Common myeloid progenitor, CD34-positive (primary cell): ENCODE measurements around the gene CARD19.

Experiments
- CTCF ChIA-PET: fragments of 350-600 bp; sonication (Branson Sonifier 250); formaldehyde crosslinking; loops from one replicate; lab custom pipeline; 2021; ENCODE audit warnings: antibody characterized with exemption; lab: Charles Lee
- POLR2A ChIA-PET: fragments of 350-600 bp; sonication (Branson Sonifier 250); formaldehyde crosslinking; loops from one replicate; lab custom pipeline; 2021; ENCODE audit warnings: antibody characterized with exemption; lab: Charles Lee
- DNase-seq, 3 donors: peaks; one replicate each; pipeline versions ENCODE4 v3.0.0 to v3.0.0-alpha.2; 2013
- H3K27ac ChIP-seq, 2 experiments: 1 replicate in 1 of 2; 2 replicates in 1 of 2; pipeline ENCODE4 v1.7.0; 2013; ENCODE audit warnings: inconsistent platforms in 2 of 2, low read length in 2 of 2, mild to moderate bottlenecking in 2 of 2, low read depth in 1 of 2, moderate library complexity in 1 of 2; ENCODE audit not compliant: severe bottlenecking in 2 of 2, insufficient read depth in 1 of 2, poor library complexity in 1 of 2
- H3K27me3 ChIP-seq, 5 experiments: replicated peaks in 2 of 5; 1 replicate in 3 of 5; 2 replicates in 2 of 5; pipeline versions ENCODE4 v1.6.1 to v1.7.0; 2013; ENCODE audit warnings: low read length in 4 of 5, mild to moderate bottlenecking in 2 of 5, moderate library complexity in 2 of 5, inconsistent platforms in 1 of 5; ENCODE audit not compliant: insufficient read depth in 5 of 5, control insufficient read depth in 4 of 5
- H3K36me3 ChIP-seq, 4 experiments: 1 replicate in 2 of 4; 2 replicates in 2 of 4; pipeline versions ENCODE4 v1.6.1 to v1.7.0; 2013; ENCODE audit warnings: low read length in 3 of 4, control low read depth in 1 of 4, mild to moderate bottlenecking in 1 of 4; ENCODE audit not compliant: control insufficient read depth in 4 of 4, insufficient read depth in 4 of 4
- H3K4me1 ChIP-seq, 4 experiments: 1 replicate in 3 of 4; 2 replicates in 1 of 4; pipeline versions ENCODE4 v1.6.1 to v1.7.1; 2013; ENCODE audit warnings: low read length in 3 of 4, mild to moderate bottlenecking in 3 of 4, control low read depth in 1 of 4, inconsistent platforms in 1 of 4, moderate library complexity in 1 of 4; ENCODE audit not compliant: control insufficient read depth in 4 of 4, insufficient read depth in 4 of 4; ENCODE audit errors: control extremely low read depth in 1 of 4
- H3K4me3 ChIP-seq, 7 experiments: 1 replicate in 4 of 7; 2 replicates in 3 of 7; pipeline versions ENCODE4 v1.5.1 to v1.7.0; 2013; ENCODE audit warnings: mild to moderate bottlenecking in 7 of 7, low read length in 6 of 7, moderate library complexity in 6 of 7, inconsistent platforms in 2 of 7, low read depth in 2 of 7, control low read depth in 1 of 7; ENCODE audit not compliant: insufficient read depth in 4 of 7, control insufficient read depth in 1 of 7; ENCODE audit errors: extremely low read depth in 1 of 7
- H3K9me3 ChIP-seq, 5 experiments: 1 replicate in 4 of 5; 2 replicates in 1 of 5; pipeline versions ENCODE4 v1.6.1 to v1.7.1; 2013; ENCODE audit warnings: low read length in 4 of 5, mild to moderate bottlenecking in 2 of 5, inconsistent platforms in 1 of 5, low read depth in 1 of 5, moderate library complexity in 1 of 5; ENCODE audit not compliant: control insufficient read depth in 4 of 5, insufficient read depth in 2 of 5; ENCODE audit errors: control extremely low read depth in 1 of 5
- WGBS: methylation state at CpG from one replicate; pipeline ENCODE4 v1.1.5; 2013; ENCODE audit not compliant: insufficient coverage; 5-methylcytosine and 5-hydroxymethylcytosine counted together

Gene CARD19

DNA sequence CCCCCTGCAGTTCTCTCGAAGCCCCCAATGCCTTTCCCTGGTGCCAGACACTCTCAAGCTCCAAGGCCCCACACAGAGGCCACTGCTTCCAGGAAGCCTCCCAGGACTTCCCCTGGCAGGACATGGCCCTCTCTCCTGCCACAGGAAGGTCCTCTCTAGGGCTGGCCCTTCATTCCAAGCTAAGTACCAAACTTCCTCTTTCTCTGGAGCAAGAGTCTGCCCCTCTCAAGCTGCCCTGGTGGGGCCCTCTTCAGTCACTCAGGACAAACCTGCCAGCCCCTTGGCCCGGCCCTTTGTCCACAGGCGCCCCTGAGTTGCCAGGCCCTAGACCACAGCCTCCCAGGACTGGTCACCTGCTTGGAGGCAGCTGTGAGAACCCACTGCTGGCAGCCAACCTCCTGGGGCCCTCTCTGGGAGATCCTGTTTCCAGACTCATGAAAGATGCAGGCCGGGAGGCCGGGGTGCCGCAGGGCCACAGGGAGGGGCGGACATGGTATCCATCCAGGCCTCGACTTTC is 31.4 kb downstream of the CARD19 start:
- no peaks in the 10 kb centered on the region for H3K9me3 ChIP-seq
- H3K4me3 ChIP-seq = peak overlapping the region in 2 of 7 experiments; percentile 13 to 32
- peak in 2 of 3 donors; percentile 43 to 55 for DNase-seq
- no peak overlapping the region for H3K27ac ChIP-seq
- ChIA-PET CTCF (interaction anchor here (0.6 to 1.6 kb wide), 5 partner anchors 8 to 124 kb away, joined by 3 to 7 read pairs (median 4); no protein-coding TSS in a partner anchor), POLR2A (no interaction called here)
- 56% methylated on average over 8 of the region's 8 CpGs for WGBS
- H3K27me3 ChIP-seq = no peaks in the 10 kb centered on the region
- H3K4me1 ChIP-seq = peaks cover 0 to 71% (median 59%) of the 10 kb centered on the region in 4 experiments
- H3K36me3 ChIP-seq = peaks cover 0 to 18% (median 10%) of the 10 kb centered on the region in 4 experiments

DNA sequence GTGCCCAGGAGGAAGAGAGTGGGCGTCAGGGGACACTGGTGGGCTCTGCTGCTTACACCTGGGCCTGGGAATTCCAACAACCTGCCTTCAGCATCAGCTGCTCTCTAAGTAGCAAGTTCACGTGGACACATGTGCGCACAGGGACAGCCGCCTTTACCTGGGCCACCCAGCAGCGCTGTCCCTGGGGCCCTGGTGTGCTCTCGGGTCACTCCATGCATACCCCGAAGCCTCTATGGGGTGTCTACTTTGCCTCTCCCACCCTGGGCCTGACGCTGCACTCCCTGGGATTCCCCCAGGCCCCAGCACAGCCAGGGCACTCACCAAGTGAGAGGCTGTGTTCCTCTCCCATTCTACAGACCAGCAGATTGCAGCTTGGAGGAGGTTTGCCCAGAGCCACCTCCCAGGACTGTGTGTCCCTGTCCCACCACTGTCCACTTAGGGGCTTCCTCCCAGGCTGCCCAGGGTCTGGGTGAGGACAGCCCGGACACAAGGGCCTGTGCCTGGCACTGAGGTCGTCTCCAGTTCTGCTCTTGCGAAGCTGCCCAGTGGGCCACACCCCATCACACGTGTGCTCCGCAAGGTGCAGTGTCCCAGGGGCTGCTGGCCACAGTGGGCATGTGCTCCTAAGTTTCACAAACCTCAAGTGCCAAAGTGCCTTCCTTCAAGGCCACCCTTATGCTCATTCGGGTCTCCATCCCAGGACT is 32.1 kb downstream of the CARD19 start:
- no peak for DNase-seq
- H3K27me3 ChIP-seq = no peaks in the 10 kb centered on the region
- no peaks in the 10 kb centered on the region for H3K9me3 ChIP-seq
- WGBS = 97% methylated on average over 14 of the region's 14 CpGs
- no peak overlapping the region for H3K27ac ChIP-seq
- H3K4me1 ChIP-seq = peaks cover 0 to 78% (median 66%) of the 10 kb centered on the region in 4 experiments
- H3K36me3 ChIP-seq = peaks cover 0 to 18% (median 9%) of the 10 kb centered on the region in 4 experiments
- no peak overlapping the region for H3K4me3 ChIP-seq
- ChIA-PET CTCF (interaction anchor here (1.1 to 1.8 kb wide), 4 partner anchors 9 to 124 kb away, joined by 3 to 7 read pairs (median 5); no protein-coding TSS in a partner anchor), POLR2A (interaction anchor here (0.7 to 1.1 kb wide), 2 partner anchors 11 to 16 kb away, joined by 3 read pairs; no protein-coding TSS in a partner anchor)

DNA sequence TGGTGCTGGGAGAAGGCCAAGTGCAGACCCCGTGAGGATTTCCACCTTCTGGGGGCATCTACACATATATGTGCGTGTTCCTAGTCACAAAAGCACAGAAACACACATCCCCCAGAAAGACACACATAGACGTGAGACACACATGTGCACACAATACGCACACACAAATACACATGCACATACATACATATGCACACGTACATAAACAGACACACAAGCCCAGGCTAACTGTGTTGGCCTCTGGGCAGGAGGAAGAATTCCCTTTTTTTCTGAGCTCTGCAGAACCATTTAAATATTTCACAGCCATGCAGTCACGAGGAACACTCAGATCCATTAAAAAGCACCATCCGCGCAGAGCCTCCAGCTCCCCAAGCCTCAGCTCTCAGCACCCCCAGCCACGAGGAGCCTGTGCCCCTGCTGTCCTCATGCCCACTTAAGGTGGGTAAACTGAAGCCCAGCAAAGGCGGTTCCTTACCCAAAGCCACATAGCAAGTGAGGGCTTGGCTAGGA is 32.8 kb downstream of the CARD19 start:
- Histone ChIP-seq H3K36me3 (peaks cover 0 to 14% (median 7%) of the 10 kb centered on the region in 4 experiments), H3K4me3 (no peak overlapping the region), H3K4me1 (peaks cover 0 to 81% (median 68%) of the 10 kb centered on the region in 4 experiments), H3K9me3 (no peaks in the 10 kb centered on the region), H3K27ac (no peak overlapping the region), H3K27me3 (no peaks in the 10 kb centered on the region)
- ChIA-PET CTCF (interaction anchor here (1.1 to 3.4 kb wide), 5 partner anchors 8 to 25 kb away, joined by 3 to 11 read pairs (median 4); no protein-coding TSS in a partner anchor), POLR2A (interaction anchor here (0.7 to 1.1 kb wide), 2 partner anchors 10 to 16 kb away, joined by 3 read pairs; no protein-coding TSS in a partner anchor)
- DNase-seq = no peak
- 93% methylated on average over 10 of the region's 10 CpGs for WGBS

DNA sequence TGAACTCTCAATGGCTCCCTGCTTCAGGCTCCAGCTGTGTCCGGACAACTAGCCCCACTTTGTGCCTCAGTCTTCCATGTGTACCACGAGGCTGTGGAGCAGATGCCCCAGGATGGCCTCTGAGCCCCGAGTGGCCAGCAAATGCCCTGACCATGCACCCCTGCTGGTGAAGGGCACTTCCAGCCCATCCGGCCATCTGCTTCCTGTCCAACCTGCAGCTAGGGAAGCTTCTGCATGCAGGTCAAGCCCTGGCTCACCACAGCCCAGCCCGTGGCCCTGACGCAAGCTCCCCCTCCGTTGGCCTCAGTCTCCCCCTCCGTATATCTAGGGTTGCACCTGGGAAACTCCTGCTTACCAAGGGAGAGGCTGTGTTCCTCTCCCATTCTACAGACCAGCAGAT is 33.3 kb downstream of the CARD19 start:
- ChIA-PET POLR2A (interaction anchor here (0.7 to 1.1 kb wide), 2 partner anchors 9 to 17 kb away, joined by 3 read pairs; no protein-coding TSS in a partner anchor), CTCF (interaction anchor here (1.1 to 3.4 kb wide), 8 partner anchors 8 to 29 kb away, joined by 3 to 11 read pairs (median 4); no protein-coding TSS in a partner anchor)
- peaks cover 0 to 11% (median 4%) of the 10 kb centered on the region in 4 experiments for H3K36me3 ChIP-seq
- H3K27ac ChIP-seq = no peak overlapping the region
- no peaks in the 10 kb centered on the region for H3K27me3 ChIP-seq
- H3K9me3 ChIP-seq = no peaks in the 10 kb centered on the region
- DNase-seq = no peak
- WGBS = 94% methylated on average over 8 of the region's 8 CpGs
- H3K4me1 ChIP-seq = peaks cover 0 to 82% (median 68%) of the 10 kb centered on the region in 4 experiments
- no peak overlapping the region for H3K4me3 ChIP-seq

DNA sequence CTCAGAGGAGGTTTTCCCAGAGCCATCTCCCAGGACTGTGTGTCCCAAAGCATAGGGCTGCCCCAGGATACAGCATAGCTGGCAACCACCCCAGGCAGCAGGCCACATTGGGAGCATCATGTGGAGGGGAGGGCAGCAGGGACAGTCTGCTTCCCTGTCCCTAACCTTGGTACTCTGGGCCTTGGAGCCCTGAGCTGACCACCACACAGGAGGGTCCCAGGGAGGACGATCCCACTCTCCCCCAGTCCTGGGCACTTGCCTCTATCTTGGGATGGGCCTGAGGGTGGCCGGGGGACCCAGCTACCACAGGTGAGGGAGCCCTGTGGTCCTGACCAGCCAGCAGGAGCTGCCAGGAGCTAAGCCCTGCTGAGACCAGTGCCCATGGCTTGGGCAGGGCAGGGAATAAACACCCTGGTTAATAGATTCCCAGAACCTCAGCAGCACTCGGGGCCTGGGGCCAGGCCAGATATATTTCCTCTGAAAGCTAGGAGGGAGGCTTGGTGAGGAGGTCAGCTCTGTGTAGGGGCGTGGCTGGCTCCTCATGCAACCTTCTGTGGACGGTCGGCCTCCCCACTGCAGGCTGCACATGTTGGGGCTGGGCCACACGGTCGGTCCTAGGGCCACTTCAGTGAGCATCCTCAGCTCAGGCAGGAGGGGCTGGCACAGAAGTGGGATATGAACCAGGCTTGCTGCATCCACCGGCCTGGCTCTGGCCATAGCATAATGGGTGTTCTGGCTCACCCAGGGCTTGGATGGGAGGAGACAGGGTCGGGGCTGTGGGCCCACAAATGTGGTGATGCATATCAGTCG is 33.9 kb downstream of the CARD19 start:
- Histone ChIP-seq H3K4me3 (no peak overlapping the region), H3K36me3 (peaks cover 0 to 6% (median 2%) of the 10 kb centered on the region in 4 experiments), H3K27ac (no peak overlapping the region), H3K27me3 (no peaks in the 10 kb centered on the region), H3K4me1 (peaks cover 0 to 88% (median 71%) of the 10 kb centered on the region in 4 experiments), H3K9me3 (no peaks in the 10 kb centered on the region)
- DNase-seq = no peak
- CTCF ChIA-PET = interaction anchor here (0.7 to 3.4 kb wide), 9 partner anchors 9 to 28 kb away, joined by 3 to 11 read pairs (median 4); no protein-coding TSS in a partner anchor
- WGBS = 98% methylated on average over 7 of the region's 11 CpGs
- POLR2A ChIA-PET = interaction anchor here (2.2 kb wide), 1 partner anchor 9 kb away, joined by 9 read pairs; no protein-coding TSS in a partner anchor

DNA sequence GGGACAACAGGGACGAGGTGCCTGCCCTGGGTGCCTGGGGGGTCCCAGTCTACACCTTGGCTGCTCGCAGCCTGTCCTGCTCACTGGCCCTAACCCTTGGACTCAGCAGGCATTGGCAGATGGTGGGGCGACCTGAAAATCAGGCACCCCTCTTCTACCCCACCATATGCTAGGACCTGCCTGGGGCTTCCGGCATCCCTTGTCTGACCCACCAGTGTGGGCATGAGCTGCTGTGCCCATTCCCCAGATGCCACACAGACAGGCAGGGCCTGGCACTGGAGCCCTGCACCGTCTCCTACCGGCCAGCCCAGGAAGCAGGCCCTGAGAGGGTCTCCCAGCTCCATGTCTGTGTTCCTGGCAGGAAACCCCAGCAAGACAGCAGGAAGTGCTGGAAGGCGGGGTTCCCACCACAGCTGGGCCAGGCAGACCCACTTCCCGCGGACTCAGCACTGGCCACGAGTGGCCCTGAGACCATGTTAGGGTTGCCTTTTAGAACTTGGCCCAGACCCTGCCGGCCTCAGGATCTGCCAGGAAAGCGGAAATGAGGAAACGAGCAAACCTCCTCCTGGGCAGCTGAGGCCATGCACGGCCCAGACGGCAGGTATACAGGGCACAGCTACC is 35.0 kb downstream of the CARD19 start:
- Histone ChIP-seq H3K36me3 (no peaks in the 10 kb centered on the region), H3K27ac (no peak overlapping the region), H3K9me3 (no peaks in the 10 kb centered on the region), H3K27me3 (no peaks in the 10 kb centered on the region), H3K4me1 (peaks cover 0 to 85% (median 77%) of the 10 kb centered on the region in 4 experiments), H3K4me3 (peak overlapping the region in 2 of 7 experiments; percentile 12 to 33)
- peak in 1 of 3 donors; percentile 42 for DNase-seq
- 30% methylated on average over 13 of the region's 15 CpGs for WGBS
- POLR2A ChIA-PET = interaction anchor here (0.8 to 2.2 kb wide), 3 partner anchors 10 to 15 kb away, joined by 3 to 9 read pairs (median 3); no protein-coding TSS in a partner anchor
- CTCF ChIA-PET = interaction anchor here (0.8 to 3.4 kb wide), 5 partner anchors 8 to 23 kb away, joined by 3 to 11 read pairs (median 7); no protein-coding TSS in a partner anchor
